Fibroblast of skin of left quadriceps (primary cell): ENCODE measurements around the gene TBATA.

ENCODE experiments used
- DNase-seq, 2 experiments: peaks; one replicate each; pipeline ENCODE4 v3.0.0-alpha.2; 2013; ENCODE audit warnings: low read depth in 2 of 2

TBATA gene

GRCh38 chr10:70744617-70745143, 40.5 kb downstream of the TBATA start:
- DNase-seq = no peak

- no peak for DNase-seq
Measured at GRCh38 chr10:70743879-70744278, 41.3 kb downstream of the TBATA start.

- no peak for DNase-seq
Measured at GRCh38 chr10:70743430-70743788, 41.8 kb downstream of the TBATA start.

- DNase-seq = peak; percentile 59 to 64
Measured at GRCh38 chr10:70742537-70743429, 42.4 kb downstream of the TBATA start.

- DNase-seq = no peak
Measured at GRCh38 chr10:70740406-70741288, 44.5 kb downstream of the TBATA start.

GRCh38 chr10:70738761-70739121, 46.4 kb downstream of the TBATA start:
- DNase-seq = no peak

- no peak for DNase-seq
Measured at GRCh38 chr10:70738006-70738760, 47.0 kb downstream of the TBATA start.

GRCh38 chr10:70737250-70737649, 47.9 kb downstream of the TBATA start:
- DNase-seq = no peak

- no peak for DNase-seq
Measured at GRCh38 chr10:70736525-70736924, 48.7 kb downstream of the TBATA start.

GRCh38 chr10:70735161-70735560, 50.0 kb downstream of the TBATA start:
- no peak for DNase-seq

GRCh38 chr10:70733051-70733450, 52.1 kb downstream of the TBATA start:
- DNase-seq = peak; percentile 16 to 18

GRCh38 chr10:70732569-70732968, 52.6 kb downstream of the TBATA start:
- no peak for DNase-seq

GRCh38 chr10:70730955-70731354, 54.2 kb downstream of the TBATA start:
- DNase-seq = no peak

- no peak for DNase-seq
Measured at GRCh38 chr10:70729763-70730357, 55.3 kb downstream of the TBATA start.

- no peak for DNase-seq
Measured at GRCh38 chr10:70728328-70728727, 56.8 kb downstream of the TBATA start.

- no peak for DNase-seq
Measured at GRCh38 chr10:70726909-70727495, 58.2 kb downstream of the TBATA start.

- DNase-seq = no peak
Measured at GRCh38 chr10:70723771-70724170, 61.4 kb downstream of the TBATA start.

GRCh38 chr10:70722820-70723424, 62.3 kb downstream of the TBATA start:
- DNase-seq = peak in 1 of 2 experiments; percentile 17
